ENCODE data around the gene MACROD2.

- TF ChIP-seq CEBPB (IDR thresholded peaks at IDR 0.05; ENCODE audit: low read depth) (no peak), EZH2 (IDR thresholded peaks at IDR 0.05) (no peak), POLR2A (IDR thresholded peaks at IDR 0.05; ENCODE audit: borderline replicate concordance, extremely low read depth, insufficient read depth, insufficient read length) (no peak), SP1 (IDR thresholded peaks at IDR 0.05; ENCODE audit: low read depth) (no peak), POLR2AphosphoS5 (IDR thresholded peaks at IDR 0.05; ENCODE audit: low read depth, low read length) (no peak), RAD21 (IDR thresholded peaks at IDR 0.05; ENCODE audit: low read depth) (no peak), ZNF274 (IDR thresholded peaks at IDR 0.05; ENCODE audit: low read depth, low read length) (no peak), ZFX (IDR thresholded peaks at IDR 0.05) (no peak)
- TF ChIP-seq, protein P1, sequence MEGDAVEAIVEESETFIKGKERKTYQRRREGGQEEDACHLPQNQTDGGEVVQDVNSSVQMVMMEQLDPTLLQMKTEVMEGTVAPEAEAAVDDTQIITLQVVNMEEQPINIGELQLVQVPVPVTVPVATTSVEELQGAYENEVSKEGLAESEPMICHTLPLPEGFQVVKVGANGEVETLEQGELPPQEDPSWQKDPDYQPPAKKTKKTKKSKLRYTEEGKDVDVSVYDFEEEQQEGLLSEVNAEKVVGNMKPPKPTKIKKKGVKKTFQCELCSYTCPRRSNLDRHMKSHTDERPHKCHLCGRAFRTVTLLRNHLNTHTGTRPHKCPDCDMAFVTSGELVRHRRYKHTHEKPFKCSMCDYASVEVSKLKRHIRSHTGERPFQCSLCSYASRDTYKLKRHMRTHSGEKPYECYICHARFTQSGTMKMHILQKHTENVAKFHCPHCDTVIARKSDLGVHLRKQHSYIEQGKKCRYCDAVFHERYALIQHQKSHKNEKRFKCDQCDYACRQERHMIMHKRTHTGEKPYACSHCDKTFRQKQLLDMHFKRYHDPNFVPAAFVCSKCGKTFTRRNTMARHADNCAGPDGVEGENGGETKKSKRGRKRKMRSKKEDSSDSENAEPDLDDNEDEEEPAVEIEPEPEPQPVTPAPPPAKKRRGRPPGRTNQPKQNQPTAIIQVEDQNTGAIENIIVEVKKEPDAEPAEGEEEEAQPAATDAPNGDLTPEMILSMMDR (IDR thresholded peaks at IDR 0.05 in 2 of 3, conservative IDR thresholded peaks at IDR 0.05 in 1 of 3; ENCODE audit: borderline replicate concordance in 1 of 3, insufficient read depth in 1 of 3, low read depth in 2 of 3, low read length in 2 of 3): no peak
- TF ChIP-seq, protein P2, sequence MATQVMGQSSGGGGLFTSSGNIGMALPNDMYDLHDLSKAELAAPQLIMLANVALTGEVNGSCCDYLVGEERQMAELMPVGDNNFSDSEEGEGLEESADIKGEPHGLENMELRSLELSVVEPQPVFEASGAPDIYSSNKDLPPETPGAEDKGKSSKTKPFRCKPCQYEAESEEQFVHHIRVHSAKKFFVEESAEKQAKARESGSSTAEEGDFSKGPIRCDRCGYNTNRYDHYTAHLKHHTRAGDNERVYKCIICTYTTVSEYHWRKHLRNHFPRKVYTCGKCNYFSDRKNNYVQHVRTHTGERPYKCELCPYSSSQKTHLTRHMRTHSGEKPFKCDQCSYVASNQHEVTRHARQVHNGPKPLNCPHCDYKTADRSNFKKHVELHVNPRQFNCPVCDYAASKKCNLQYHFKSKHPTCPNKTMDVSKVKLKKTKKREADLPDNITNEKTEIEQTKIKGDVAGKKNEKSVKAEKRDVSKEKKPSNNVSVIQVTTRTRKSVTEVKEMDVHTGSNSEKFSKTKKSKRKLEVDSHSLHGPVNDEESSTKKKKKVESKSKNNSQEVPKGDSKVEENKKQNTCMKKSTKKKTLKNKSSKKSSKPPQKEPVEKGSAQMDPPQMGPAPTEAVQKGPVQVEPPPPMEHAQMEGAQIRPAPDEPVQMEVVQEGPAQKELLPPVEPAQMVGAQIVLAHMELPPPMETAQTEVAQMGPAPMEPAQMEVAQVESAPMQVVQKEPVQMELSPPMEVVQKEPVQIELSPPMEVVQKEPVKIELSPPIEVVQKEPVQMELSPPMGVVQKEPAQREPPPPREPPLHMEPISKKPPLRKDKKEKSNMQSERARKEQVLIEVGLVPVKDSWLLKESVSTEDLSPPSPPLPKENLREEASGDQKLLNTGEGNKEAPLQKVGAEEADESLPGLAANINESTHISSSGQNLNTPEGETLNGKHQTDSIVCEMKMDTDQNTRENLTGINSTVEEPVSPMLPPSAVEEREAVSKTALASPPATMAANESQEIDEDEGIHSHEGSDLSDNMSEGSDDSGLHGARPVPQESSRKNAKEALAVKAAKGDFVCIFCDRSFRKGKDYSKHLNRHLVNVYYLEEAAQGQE (IDR thresholded peaks at IDR 0.05; ENCODE audit: low read depth): no peak
- TF ChIP-seq, protein P3, sequence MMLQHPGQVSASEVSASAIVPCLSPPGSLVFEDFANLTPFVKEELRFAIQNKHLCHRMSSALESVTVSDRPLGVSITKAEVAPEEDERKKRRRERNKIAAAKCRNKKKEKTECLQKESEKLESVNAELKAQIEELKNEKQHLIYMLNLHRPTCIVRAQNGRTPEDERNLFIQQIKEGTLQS (IDR thresholded peaks at IDR 0.05): no peak
Observed at GRCh38 chr20:14197097-14197496, 201.8 kb downstream of the MACROD2 start.

All from HCT116 (cell line).